Fibroblast of lung (primary cell): Measurements from ENCODE around the gene HSPG2. TPM values are rescaled to one million over a fixed set of nuclear protein-coding genes. Genes with fewer than 3 reads are reported as not detected.

Source experiments
- DNase-seq, 2 donors: peaks; one replicate each; pipeline versions ENCODE4 v3.0.0 to v3.0.0-alpha.2; 2010; ENCODE audit warnings: low read depth in 2 of 2
- H2AFZ ChIP-seq: 2 replicates; pipeline ENCODE4 v1.5.1; 2012; ENCODE audit warnings: low read length, control low read depth, inconsistent platforms
- H3K27ac ChIP-seq: 2 replicates; pipeline ENCODE4 v1.5.1; 2011; ENCODE audit warnings: low read length, control low read depth; ENCODE audit not compliant: insufficient read depth
- H3K27me3 ChIP-seq: 2 replicates; pipeline ENCODE4 v1.5.1; 2011; ENCODE audit warnings: mild to moderate bottlenecking, low read length; ENCODE audit not compliant: control insufficient read depth, insufficient read depth
- H3K36me3 ChIP-seq: 2 replicates; pipeline ENCODE4 v1.5.1; 2011; ENCODE audit warnings: low read length; ENCODE audit not compliant: control insufficient read depth, insufficient read depth
- H3K4me1 ChIP-seq: 2 replicates; pipeline ENCODE4 v1.5.1; 2011; ENCODE audit warnings: low read length; ENCODE audit not compliant: control insufficient read depth, insufficient read depth; ENCODE audit errors: extremely low read depth
- H3K4me2 ChIP-seq: 2 replicates; pipeline ENCODE4 v1.5.1; 2011; ENCODE audit warnings: low read length, control low read depth; ENCODE audit not compliant: insufficient read depth; ENCODE audit errors: extremely low read depth
- H3K4me3 ChIP-seq, 4 experiments: fragments of 200-600 bp in 1 of 4; sonication (generic) in 1 of 4; replicated peaks in 1 of 4; 2 replicates each; pipeline ENCODE4 v1.5.1; 2011 to 2016; ENCODE audit warnings: low read length in 4 of 4, low read depth in 3 of 4, mild to moderate bottlenecking in 3 of 4, control low read depth in 2 of 4, inconsistent platforms in 1 of 4, mixed read lengths in 1 of 4; ENCODE audit not compliant: insufficient read depth in 1 of 4; ENCODE audit errors: control extremely low read depth in 1 of 4
- H3K79me2 ChIP-seq: 2 replicates; pipeline ENCODE4 v1.5.1; 2012; ENCODE audit warnings: mild to moderate bottlenecking, low read length, inconsistent platforms; ENCODE audit not compliant: control insufficient read depth, insufficient read depth
- H3K9ac ChIP-seq: 2 replicates; pipeline ENCODE4 v1.5.1; 2011; ENCODE audit warnings: mild to moderate bottlenecking, low read length, control low read depth; ENCODE audit not compliant: insufficient read depth
- H3K9me3 ChIP-seq: 2 replicates; pipeline ENCODE4 v1.5.1; 2012; ENCODE audit warnings: low read depth, low read length; ENCODE audit not compliant: control insufficient read depth, insufficient read depth
- H4K20me1 ChIP-seq: 2 replicates; pipeline ENCODE4 v1.5.1; 2011; ENCODE audit warnings: low read length; ENCODE audit not compliant: control insufficient read depth, insufficient read depth; ENCODE audit errors: extremely low read depth
- CTCF ChIP-seq, 2 donors: IDR thresholded peaks in 1 of 2; conservative IDR thresholded peaks in 1 of 2; 1 replicate in 1 of 2; 2 replicates in 1 of 2; pipeline ENCODE4 v1.5.1; 2011 to 2012; ENCODE audit warnings: low read length in 2 of 2, control low read depth in 1 of 2, inconsistent platforms in 1 of 2, low read depth in 1 of 2, mild to moderate bottlenecking in 1 of 2
- EZH2 ChIP-seq: IDR thresholded peaks from 2 replicates; pipeline ENCODE4 v1.5.1; 2012; ENCODE audit warnings: low read length, control low read depth, mild to moderate bottlenecking; ENCODE audit errors: missing control alignments
- polyA plus RNA-seq, 2 donors: library from polyadenylated mRNA; depleted of rRNA in 1 of 2; stranded (reverse) in 1 of 2; unstranded in 1 of 2; fragments of >200 nt; gene quantifications; 2 replicates each; pipeline ENCODE4 v1.2.1, GENCODE V29; 2011 to 2012; ENCODE audit warnings: missing spikeins in 1 of 2
- total RNA-seq: library from RNA; depleted of rRNA; stranded (reverse); fragments of >200 nt; gene quantifications from 2 replicates; pipeline ENCODE4 v1.2.1, GENCODE V29; 2014

Gene HSPG2
- total and polyA plus RNA-seq, 2 donors (not counting 1 experiment from before 2014, with no cell fraction given) = 40.7 to 88.4 TPM

GRCh38 chr1:21863981-21864380, 73.1 kb downstream of the HSPG2 start:
- Histone ChIP-seq H3K4me1 (peaks cover 6% of the 10 kb centered on the region), H3K36me3 (peaks cover 39% of the 10 kb centered on the region), H3K27me3 (no peaks in the 10 kb centered on the region), H3K9ac (no peak overlapping the region), H3K27ac (no peak overlapping the region), H3K4me2 (no peak overlapping the region), H3K4me3 (no peak overlapping the region), H3K9me3 (no peaks in the 10 kb centered on the region), H3K79me2 (no peaks in the 10 kb centered on the region), H4K20me1 (no peaks in the 10 kb centered on the region), H2AFZ (no peak overlapping the region)
- TF ChIP-seq CTCF (conservative IDR thresholded peaks at IDR 0.05 in 1 of 2, IDR thresholded peaks at IDR 0.05 in 1 of 2; ENCODE audit: low read depth in 1 of 2, low read length in 2 of 2) (no peak), EZH2 (no peak)
- no peak for DNase-seq

- Histone ChIP-seq H3K4me1 (peaks cover 14% of the 10 kb centered on the region), H3K36me3 (peaks cover 41% of the 10 kb centered on the region), H3K27me3 (no peaks in the 10 kb centered on the region), H3K4me2 (no peak overlapping the region), H4K20me1 (no peaks in the 10 kb centered on the region), H2AFZ (no peak overlapping the region), H3K27ac (peak overlapping the region; percentile 49), H3K9me3 (no peaks in the 10 kb centered on the region), H3K9ac (no peak overlapping the region), H3K4me3 (no peak overlapping the region), H3K79me2 (no peaks in the 10 kb centered on the region)
- TF ChIP-seq EZH2 = no peak
- no peak for TF ChIP-seq CTCF (conservative IDR thresholded peaks at IDR 0.05 in 1 of 2, IDR thresholded peaks at IDR 0.05 in 1 of 2; ENCODE audit: low read depth in 1 of 2, low read length in 2 of 2)
- peak; percentile 60 to 68 for DNase-seq
Observed at GRCh38 chr1:21861602-21862429, 75.3 kb downstream of the HSPG2 start.

- H2AFZ ChIP-seq = no peak overlapping the region
- no peak overlapping the region for H3K27ac ChIP-seq
- peaks cover 14% of the 10 kb centered on the region for H3K4me1 ChIP-seq
- no peak overlapping the region for H3K4me2 ChIP-seq
- peaks cover 44% of the 10 kb centered on the region for H3K36me3 ChIP-seq
- no peak overlapping the region for H3K4me3 ChIP-seq
- H3K9ac ChIP-seq = no peak overlapping the region
- no peaks in the 10 kb centered on the region for H3K9me3 ChIP-seq
- H3K79me2 ChIP-seq = no peaks in the 10 kb centered on the region
- no peak for DNase-seq
- H4K20me1 ChIP-seq = no peaks in the 10 kb centered on the region
- no peak for TF ChIP-seq CTCF (conservative IDR thresholded peaks at IDR 0.05 in 1 of 2, IDR thresholded peaks at IDR 0.05 in 1 of 2; ENCODE audit: low read depth in 1 of 2, low read length in 2 of 2)
- TF ChIP-seq EZH2 = no peak
- H3K27me3 ChIP-seq = no peaks in the 10 kb centered on the region
Observed at GRCh38 chr1:21860971-21861370, 76.1 kb downstream of the HSPG2 start.
